ENCODE data around the gene SNN.
A peak's percentile ranks its signal among the peaks of the same experiment; 100 is the strongest.

SNN gene

DNA sequence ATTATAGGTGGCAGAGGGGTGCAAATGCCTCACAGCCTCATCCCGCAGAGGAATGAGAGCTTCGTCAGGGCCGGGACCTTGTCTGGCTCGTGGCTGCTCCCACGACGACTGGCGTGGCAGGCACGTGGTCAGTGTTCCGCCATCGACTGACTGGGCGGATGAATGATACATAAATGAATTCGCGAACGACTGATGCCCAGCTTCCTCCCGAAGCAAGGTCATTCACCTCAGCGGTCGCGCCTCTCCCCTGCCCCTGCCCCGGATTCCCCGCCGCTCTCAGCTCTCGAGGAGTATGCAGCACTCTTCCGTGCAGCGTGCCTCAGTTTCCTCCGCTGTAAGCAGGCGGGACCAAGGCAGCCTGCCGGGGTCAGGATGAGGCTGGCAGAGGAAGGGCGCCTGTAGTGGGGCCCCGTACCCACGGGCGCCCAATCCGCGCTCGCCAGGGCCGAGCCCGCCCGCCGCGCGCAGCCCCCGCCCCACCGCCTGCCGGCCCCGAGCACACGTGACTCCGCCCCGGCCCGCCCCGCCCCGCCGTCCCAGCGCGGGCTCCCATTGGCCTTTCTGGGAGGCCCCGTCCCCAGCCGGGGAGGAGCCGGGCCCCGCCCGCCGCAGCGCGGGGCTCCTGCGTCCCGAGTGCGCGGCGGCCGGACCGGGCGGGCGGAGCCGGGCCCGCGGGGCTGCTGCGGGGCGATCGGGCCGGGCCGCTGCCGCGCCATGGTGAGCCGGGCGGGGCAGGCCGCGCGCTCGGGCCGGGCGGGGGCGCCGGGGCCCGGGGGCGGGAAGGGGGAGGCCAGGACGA is at the start of gene SNN:
Gene SNN, plus strand, starts transcription at position 632 of the 799 bp plus-strand sequence. CDS start 7,605 bp downstream, outside the sequence.
- no peaks in the 10 kb centered on the region for H3K27me3 Mint-ChIP-seq (ENCODE audit: low read depth)
- no peaks in the 10 kb centered on the region for H3K36me3 Mint-ChIP-seq (ENCODE audit: low read depth)
- TF ChIP-seq, protein P1, sequence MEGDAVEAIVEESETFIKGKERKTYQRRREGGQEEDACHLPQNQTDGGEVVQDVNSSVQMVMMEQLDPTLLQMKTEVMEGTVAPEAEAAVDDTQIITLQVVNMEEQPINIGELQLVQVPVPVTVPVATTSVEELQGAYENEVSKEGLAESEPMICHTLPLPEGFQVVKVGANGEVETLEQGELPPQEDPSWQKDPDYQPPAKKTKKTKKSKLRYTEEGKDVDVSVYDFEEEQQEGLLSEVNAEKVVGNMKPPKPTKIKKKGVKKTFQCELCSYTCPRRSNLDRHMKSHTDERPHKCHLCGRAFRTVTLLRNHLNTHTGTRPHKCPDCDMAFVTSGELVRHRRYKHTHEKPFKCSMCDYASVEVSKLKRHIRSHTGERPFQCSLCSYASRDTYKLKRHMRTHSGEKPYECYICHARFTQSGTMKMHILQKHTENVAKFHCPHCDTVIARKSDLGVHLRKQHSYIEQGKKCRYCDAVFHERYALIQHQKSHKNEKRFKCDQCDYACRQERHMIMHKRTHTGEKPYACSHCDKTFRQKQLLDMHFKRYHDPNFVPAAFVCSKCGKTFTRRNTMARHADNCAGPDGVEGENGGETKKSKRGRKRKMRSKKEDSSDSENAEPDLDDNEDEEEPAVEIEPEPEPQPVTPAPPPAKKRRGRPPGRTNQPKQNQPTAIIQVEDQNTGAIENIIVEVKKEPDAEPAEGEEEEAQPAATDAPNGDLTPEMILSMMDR (IDR thresholded peaks at IDR 0.05; ENCODE audit: unreplicated experiment in 3 of 3): no peak
- H3K9me3 Mint-ChIP-seq: no peaks in the 10 kb centered on the region
- H3K4me3 Mint-ChIP-seq: peak within 1 kb of the TSS; percentile 82 to 91 (median 90)
- peaks cover 26% of the 10 kb centered on the region for H3K4me1 Mint-ChIP-seq
- peak within 1 kb of the TSS in 2 of 3 experiments; percentile 51 to 64 for H3K27ac Mint-ChIP-seq

DNA sequence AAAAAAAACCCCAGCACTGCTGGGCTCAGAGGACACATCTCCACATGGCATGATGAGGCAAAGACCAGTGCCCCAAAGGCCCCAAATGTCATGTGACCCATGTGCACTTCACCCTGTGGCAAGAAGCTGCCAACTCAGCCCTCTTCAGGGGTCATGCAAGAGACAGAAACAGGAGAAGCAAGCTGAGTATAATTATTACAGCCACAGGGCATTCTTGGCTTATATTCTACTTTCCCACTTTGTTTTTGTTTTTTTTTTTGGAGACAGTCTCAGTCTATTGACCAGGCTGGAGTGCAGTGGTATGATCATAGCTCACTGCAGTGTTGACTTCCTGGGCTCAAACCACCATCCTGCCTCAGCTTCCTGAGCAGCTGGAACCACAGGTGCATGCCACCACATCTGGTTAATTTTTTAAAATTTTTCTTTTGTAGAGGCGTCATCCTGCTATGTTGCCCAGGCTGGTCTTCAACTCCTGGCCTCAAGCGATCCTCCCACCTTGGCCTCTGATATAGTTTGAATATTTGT is 48.9 kb upstream of the SNN start:
- Mint-ChIP-seq H3K9me3 (peaks cover 3% of the 10 kb centered on the region), H3K36me3 (ENCODE audit: low read depth) (no peaks in the 10 kb centered on the region), H3K27ac (peak overlapping the region in 2 of 3 experiments; percentile 66 to 72), H3K27me3 (ENCODE audit: low read depth) (no peaks in the 10 kb centered on the region), H3K4me3 (no peak overlapping the region), H3K4me1 (peaks cover 21% of the 10 kb centered on the region)
- TF ChIP-seq, protein P1 (IDR thresholded peaks at IDR 0.05; ENCODE audit: unreplicated experiment in 3 of 3): no peak

DNA sequence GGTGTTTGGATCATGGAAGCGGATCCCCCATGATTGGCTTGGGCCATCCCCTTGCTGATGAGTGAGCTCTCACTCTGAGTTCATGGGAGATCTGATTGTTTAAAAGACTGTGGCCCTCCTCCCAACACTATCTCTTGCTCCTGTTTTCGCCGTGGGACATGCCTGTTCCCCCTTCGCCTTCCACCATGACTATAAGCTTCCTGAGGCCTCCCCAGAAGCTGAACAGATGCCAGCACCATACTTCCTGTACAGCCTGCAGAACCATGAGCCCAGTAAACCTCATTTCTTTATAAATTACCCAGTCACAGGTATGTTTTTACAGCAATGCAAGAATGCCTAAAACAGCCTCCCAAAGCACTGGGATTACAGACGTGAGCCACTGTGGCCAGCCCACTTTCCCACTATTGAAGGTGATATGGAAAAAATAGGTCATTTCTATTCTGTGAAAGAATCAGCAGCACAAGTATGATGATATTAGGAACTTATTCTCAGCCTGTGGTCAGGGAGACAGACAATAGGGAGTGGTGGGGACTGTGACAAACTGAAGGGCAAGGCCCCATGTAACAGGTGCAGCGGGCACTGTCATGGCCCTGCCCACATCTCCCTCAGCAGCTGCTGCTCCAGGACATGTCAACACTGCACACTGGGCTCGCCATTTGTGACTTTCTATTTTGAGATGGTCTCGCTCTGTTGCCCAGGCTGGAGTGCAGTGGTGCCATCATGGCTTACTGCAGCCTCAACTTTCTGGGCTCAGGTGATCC is 47.8 kb upstream of the SNN start:
- Mint-ChIP-seq H3K27me3 (ENCODE audit: low read depth) (no peaks in the 10 kb centered on the region), H3K4me1 (peaks cover 17% of the 10 kb centered on the region), H3K27ac (peak overlapping the region in 2 of 3 experiments; percentile 16 to 47), H3K4me3 (no peak overlapping the region), H3K36me3 (ENCODE audit: low read depth) (no peaks in the 10 kb centered on the region), H3K9me3 (peaks cover 3% of the 10 kb centered on the region)
- TF ChIP-seq, protein P1 (IDR thresholded peaks at IDR 0.05; ENCODE audit: unreplicated experiment in 3 of 3): no peak

GRCh38 chr16:11621539-11621919 is 46.7 kb upstream of the SNN start:
- H3K27ac Mint-ChIP-seq: peak overlapping the region; percentile 86 to 92 (median 87)
- no peaks in the 10 kb centered on the region for H3K27me3 Mint-ChIP-seq (ENCODE audit: low read depth)
- TF ChIP-seq, protein P1 (IDR thresholded peaks at IDR 0.05; ENCODE audit: unreplicated experiment in 3 of 3): no peak

GRCh38 chr16:11621920-11622651 is 46.2 kb upstream of the SNN start:
- Mint-ChIP-seq H3K9me3 (peaks cover 3% of the 10 kb centered on the region), H3K27me3 (ENCODE audit: low read depth) (no peaks in the 10 kb centered on the region), H3K4me1 (peaks cover 17% of the 10 kb centered on the region), H3K27ac (peak overlapping the region; percentile 86 to 92 (median 87)), H3K4me3 (no peak overlapping the region), H3K36me3 (ENCODE audit: low read depth) (no peaks in the 10 kb centered on the region)
- TF ChIP-seq, protein P1 (IDR thresholded peaks at IDR 0.05; ENCODE audit: unreplicated experiment in 3 of 3): no peak

More at GRCh38 chr16:11621539-11621919, 46.7 kb upstream of the SNN start:
- H3K36me3 Mint-ChIP-seq (ENCODE audit: low read depth): no peaks in the 10 kb centered on the region
- H3K9me3 Mint-ChIP-seq: peaks cover 3% of the 10 kb centered on the region
- peaks cover 17% of the 10 kb centered on the region for H3K4me1 Mint-ChIP-seq
- no peak overlapping the region for H3K4me3 Mint-ChIP-seq

Data from nephron (organoid).